ENCODE data around the gene SCN5A. TPM values are rescaled to one million over a fixed set of nuclear protein-coding genes. Genes with fewer than 3 reads are reported as not detected.

Gene SCN5A
- total and polyA plus RNA-seq, 12 donors, result 0.04 to 2.1 (median 0.33) TPM; not detected in 2

- TF ChIP-seq CTCF (IDR thresholded peaks at IDR 0.05), result no peak
- WGBS, 4 donors, result 78 to 87% (median 85%) methylated on average over 7 of the region's 7 CpGs
- no peaks in the 10 kb centered on the region for H3K9me3 ChIP-seq (replicated peaks in 1 of 3)
- intact Hi-C loops (cut with DNase I), result no loop called here
- no peak overlapping the region for H3K27ac ChIP-seq
- no peak for DNase-seq
- no peaks in the 10 kb centered on the region for H3K4me1 ChIP-seq (replicated peaks in 1 of 2)
- H3K4me3 ChIP-seq, result no peak overlapping the region
- H3K27me3 ChIP-seq, result no peaks in the 10 kb centered on the region
- H3K36me3 ChIP-seq (replicated peaks in 1 of 2), result no peaks in the 10 kb centered on the region
Measured at GRCh38 chr3:38602576-38603250, 46.8 kb downstream of the SCN5A start.

DNA sequence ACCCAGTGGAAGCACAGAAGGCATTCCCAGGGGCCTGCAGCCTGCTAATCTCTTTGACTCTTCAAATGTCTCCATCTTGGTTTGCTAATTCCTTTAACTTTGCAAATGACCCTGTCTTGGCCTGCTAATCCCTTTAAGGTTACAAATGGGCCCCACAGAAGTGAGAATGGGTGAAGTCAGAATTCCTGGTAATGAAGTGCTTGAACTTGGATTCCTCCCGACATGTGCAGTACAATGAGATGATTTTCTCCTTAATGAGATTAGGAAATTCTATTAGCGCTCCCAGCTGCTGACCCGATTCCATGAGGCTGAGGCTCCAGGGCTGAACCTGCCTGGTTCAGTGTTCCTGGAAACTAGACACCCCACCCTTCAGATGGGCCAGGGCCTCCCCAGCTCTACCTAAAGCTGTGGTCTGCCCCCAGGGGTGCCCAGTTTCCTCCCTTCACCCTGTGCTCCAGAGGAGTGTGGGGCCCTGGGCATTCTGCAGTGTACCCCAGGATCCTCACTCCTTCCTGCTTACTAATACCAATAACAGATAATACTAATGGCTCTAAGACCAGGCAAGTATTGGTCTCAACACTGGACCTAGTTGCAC is 47.4 kb downstream of the SCN5A start:
- no peak overlapping the region for H3K4me3 ChIP-seq
- no peak overlapping the region for H3K27ac ChIP-seq
- no peak for DNase-seq
- WGBS, 4 donors, result 83 to 93% (median 87%) methylated on average over 2 to 3 of the region's 3 CpGs
- no peaks in the 10 kb centered on the region for H3K27me3 ChIP-seq
- TF ChIP-seq CTCF (IDR thresholded peaks at IDR 0.05), result no peak
- TF ChIP-seq POLR2A (IDR thresholded peaks at IDR 0.05), result no peak
- no peaks in the 10 kb centered on the region for H3K9me3 ChIP-seq (replicated peaks in 1 of 3)
- H3K36me3 ChIP-seq (replicated peaks in 1 of 2), result no peaks in the 10 kb centered on the region
- intact Hi-C loops (cut with DNase I), result no loop called here
- no peaks in the 10 kb centered on the region for H3K4me1 ChIP-seq (replicated peaks in 1 of 2)

DNA sequence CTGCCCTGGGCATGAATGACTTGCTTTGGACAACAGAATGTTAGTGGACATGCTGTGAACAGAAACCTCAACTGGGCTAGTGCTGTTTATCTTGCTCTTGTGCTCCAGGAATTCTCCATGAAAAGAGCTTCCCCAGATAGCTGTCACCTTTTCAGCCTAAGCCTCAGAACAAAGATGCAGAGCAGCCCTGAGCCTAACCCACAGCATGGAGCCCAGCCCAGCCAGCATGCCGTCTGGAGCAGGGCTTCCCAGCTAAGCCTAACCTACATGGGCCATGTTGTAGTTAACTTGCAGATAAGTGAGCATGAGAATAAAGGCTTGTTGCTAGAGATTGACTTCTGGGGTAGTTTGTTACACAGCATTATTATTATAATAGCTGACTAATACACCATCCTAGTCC is 48.9 kb downstream of the SCN5A start:
- no peak overlapping the region for H3K4me3 ChIP-seq
- TF ChIP-seq CTCF (IDR thresholded peaks at IDR 0.05) (no peak), POLR2A (IDR thresholded peaks at IDR 0.05) (no peak)
- H3K36me3 ChIP-seq (replicated peaks in 1 of 2), result no peaks in the 10 kb centered on the region
- no peaks in the 10 kb centered on the region for H3K27me3 ChIP-seq
- no peaks in the 10 kb centered on the region for H3K9me3 ChIP-seq (replicated peaks in 1 of 3)
- DNase-seq, result no peak
- no peaks in the 10 kb centered on the region for H3K4me1 ChIP-seq (replicated peaks in 1 of 2)
- no peak overlapping the region for H3K27ac ChIP-seq
- intact Hi-C loops (cut with DNase I), result no loop called here
- 74 to 100% (median 84%) methylated on average over 1 of the region's 1 CpG for WGBS, 4 donors

DNA sequence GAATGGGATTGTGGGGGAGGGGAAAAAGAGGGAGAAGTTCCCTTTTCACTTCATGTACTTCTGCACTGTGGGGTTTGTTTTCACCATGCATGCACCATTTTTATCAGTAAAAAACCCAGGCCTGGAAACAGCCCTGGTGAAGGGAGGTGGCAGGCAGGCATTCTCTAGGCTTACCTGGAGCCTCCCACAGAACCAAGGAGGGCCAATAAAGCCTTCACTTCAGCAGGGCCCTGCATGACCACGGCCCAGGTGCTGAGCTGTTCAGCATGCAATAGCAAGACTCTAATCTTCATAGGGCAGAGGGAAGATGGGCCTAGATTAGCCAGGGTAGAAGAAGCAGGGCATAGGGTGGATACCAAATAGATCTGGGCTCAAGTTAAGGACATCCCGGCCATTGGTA is 49.6 kb downstream of the SCN5A start:
- Histone ChIP-seq H3K9me3 (replicated peaks in 1 of 3) (no peaks in the 10 kb centered on the region), H3K36me3 (replicated peaks in 1 of 2) (no peaks in the 10 kb centered on the region), H3K4me3 (no peak overlapping the region), H3K27me3 (no peaks in the 10 kb centered on the region), H3K4me1 (replicated peaks in 1 of 2) (no peaks in the 10 kb centered on the region), H3K27ac (no peak overlapping the region)
- no peak for TF ChIP-seq POLR2A (IDR thresholded peaks at IDR 0.05)
- TF ChIP-seq CTCF (IDR thresholded peaks at IDR 0.05), result no peak
- intact Hi-C loops (cut with DNase I), result no loop called here
- DNase-seq, result no peak
- 82 to 96% (median 89%) methylated on average over 2 of the region's 2 CpGs for WGBS, 4 donors
